Ovary (tissue), 3 donors: ENCODE data around the gene TRIO.

ENCODE experiments used
- CTCF ChIP-seq, 3 donors: fragments of 450-650 bp in 2 of 3; fragments of 200-600 bp in 1 of 3; IDR thresholded peaks; one replicate each; pipeline versions ENCODE4 v1.5.1 to v1.8.0; 2016 to 2022; ENCODE audit warnings: antibody characterized with exemption in 3 of 3, mild to moderate bottlenecking in 1 of 3
- EP300 ChIP-seq: sonication (generic); formaldehyde crosslinking; IDR thresholded peaks from one replicate; pipeline ENCODE4 v1.6.1; 2017; ENCODE audit warnings: antibody characterized with exemption
- POLR2A ChIP-seq: fragments of 450-650 bp; IDR thresholded peaks from one replicate; pipeline ENCODE4 v1.6.1; 2017; ENCODE audit warnings: antibody characterized with exemption, mild to moderate bottlenecking, moderate library complexity
- donor health status: DM: no; HTN: no; CAD: no.

- TF ChIP-seq EP300 = no peak
- no peak for TF ChIP-seq CTCF (IDR thresholded peaks at IDR 0.05)
- TF ChIP-seq POLR2A = no peak
These were observed 176.0 kb downstream of the TRIO start for GRCh38 chr5:14319102-14319501.
